ENCODE results near the gene OSR1.
"Not testable (repeated sequence)": the region's sequence is repeated elsewhere in the genome, so short reads cannot be mapped to it uniquely, and the experiment has no call there.

Gene OSR1

DNA sequence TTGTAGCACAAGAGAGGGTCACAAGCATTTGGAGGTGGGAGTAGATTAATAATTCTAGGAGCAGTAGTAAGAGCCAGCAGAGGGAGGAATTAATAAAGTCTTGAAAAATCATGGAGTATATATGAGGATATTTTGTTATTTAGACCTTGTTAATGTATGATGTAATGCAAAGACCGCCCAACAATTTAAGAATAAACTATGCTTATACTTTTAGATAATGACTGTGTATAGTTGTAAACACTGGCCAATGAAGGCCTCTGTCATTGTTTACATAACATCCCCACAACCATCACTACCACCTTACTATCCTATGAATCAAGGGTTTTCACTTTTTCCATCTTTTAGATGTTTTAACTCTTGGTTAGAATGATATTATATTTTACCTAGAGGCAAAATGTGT, 37.6 kb downstream of the OSR1 start:
- Histone ChIP-seq H3K9ac (ENCODE audit: low read depth, low read length) (no peak overlapping the region), H3K9me3 (ENCODE audit: control insufficient read depth, insufficient read depth, low read length) (no peaks in the 10 kb centered on the region), H3K4me3 (ENCODE audit: low read depth, low read length) (no peak overlapping the region), H3K36me3 (ENCODE audit: control insufficient read depth, insufficient read depth, low read length) (no peaks in the 10 kb centered on the region), H3K27me3 (ENCODE audit: control insufficient read depth, insufficient read depth, low read length) (no peaks in the 10 kb centered on the region), H3K4me1 (ENCODE audit: control insufficient read depth, insufficient read depth, low read length) (no peaks in the 10 kb centered on the region)

DNA sequence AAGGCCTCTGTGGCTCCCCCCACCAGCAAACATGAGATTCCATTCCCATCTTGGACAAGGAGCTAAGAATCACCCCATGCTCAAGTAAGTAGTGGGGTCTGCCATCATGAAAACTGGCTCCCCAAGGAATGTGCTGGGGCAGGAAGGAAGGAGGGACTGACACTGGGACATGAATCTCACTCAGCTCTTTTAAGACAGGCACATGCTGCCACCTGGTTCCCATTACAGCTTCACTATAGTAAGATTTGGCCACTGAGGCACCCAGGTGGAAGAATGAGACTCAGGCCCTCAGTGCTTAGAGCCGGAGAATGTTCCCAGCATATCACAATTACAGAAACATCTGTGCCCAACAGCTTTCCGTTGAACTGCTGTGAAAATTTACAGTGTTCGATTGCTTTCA, 38.7 kb downstream of the OSR1 start:
- Histone ChIP-seq H3K36me3 (ENCODE audit: control insufficient read depth, insufficient read depth, low read length) (no peaks in the 10 kb centered on the region), H3K27me3 (ENCODE audit: control insufficient read depth, insufficient read depth, low read length) (no peaks in the 10 kb centered on the region), H3K9ac (ENCODE audit: low read depth, low read length) (no peak overlapping the region), H3K4me3 (ENCODE audit: low read depth, low read length) (no peak overlapping the region), H3K9me3 (ENCODE audit: control insufficient read depth, insufficient read depth, low read length) (no peaks in the 10 kb centered on the region), H3K4me1 (ENCODE audit: control insufficient read depth, insufficient read depth, low read length) (no peaks in the 10 kb centered on the region)

DNA sequence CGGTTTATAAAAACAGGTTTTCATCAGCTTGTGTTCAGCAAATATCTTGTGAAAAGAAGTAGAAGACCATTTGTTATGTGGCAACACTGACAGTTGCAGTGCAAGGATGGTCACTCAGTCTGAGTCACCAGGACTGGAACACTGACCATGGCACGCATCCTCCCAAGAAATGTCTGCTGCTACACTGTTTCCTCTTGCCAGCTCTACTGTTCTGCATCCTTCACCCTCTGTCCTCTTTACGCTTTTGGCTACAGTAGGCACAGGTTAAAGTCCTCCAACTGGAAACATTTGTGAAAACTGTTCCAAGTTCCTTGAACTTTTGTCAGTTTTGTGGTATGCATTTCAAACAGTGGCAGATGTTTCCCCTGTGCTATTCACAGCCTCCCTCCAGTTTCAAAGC, 39.4 kb downstream of the OSR1 start:
- H3K9me3 ChIP-seq (ENCODE audit: control insufficient read depth, insufficient read depth, low read length) = no peaks in the 10 kb centered on the region
- H3K27me3 ChIP-seq (ENCODE audit: control insufficient read depth, insufficient read depth, low read length) = no peaks in the 10 kb centered on the region
- H3K36me3 ChIP-seq (ENCODE audit: control insufficient read depth, insufficient read depth, low read length) = no peaks in the 10 kb centered on the region
- no peak overlapping the region for H3K9ac ChIP-seq (ENCODE audit: low read depth, low read length)
- H3K4me3 ChIP-seq (ENCODE audit: low read depth, low read length) = no peak overlapping the region
- no peaks in the 10 kb centered on the region for H3K4me1 ChIP-seq (ENCODE audit: control insufficient read depth, insufficient read depth, low read length)

DNA sequence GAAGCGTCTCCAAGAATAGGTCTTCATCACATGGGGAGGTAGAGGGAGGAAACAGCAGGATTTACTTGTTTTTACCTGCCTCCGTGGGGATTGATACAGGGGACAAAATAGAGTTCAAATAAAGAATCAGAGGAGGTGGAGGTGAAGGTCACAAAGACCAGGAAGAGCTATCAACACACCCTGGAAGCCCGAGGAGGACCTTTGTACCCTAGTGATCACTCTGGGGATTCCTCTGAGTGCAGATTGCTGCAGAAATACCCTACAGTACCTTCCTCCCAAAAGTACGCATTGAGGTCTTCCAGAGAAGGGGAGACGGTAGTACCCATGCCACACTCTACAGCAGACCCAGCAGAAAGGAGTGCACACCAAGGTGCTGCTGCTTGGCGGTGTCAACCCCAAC, 44.9 kb downstream of the OSR1 start:
- Histone ChIP-seq H3K4me3 (ENCODE audit: low read depth, low read length) (no peak overlapping the region), H3K9me3 (ENCODE audit: control insufficient read depth, insufficient read depth, low read length) (no peaks in the 10 kb centered on the region), H3K36me3 (ENCODE audit: control insufficient read depth, insufficient read depth, low read length) (no peaks in the 10 kb centered on the region), H3K27me3 (ENCODE audit: control insufficient read depth, insufficient read depth, low read length) (no peaks in the 10 kb centered on the region), H3K4me1 (ENCODE audit: control insufficient read depth, insufficient read depth, low read length) (no peaks in the 10 kb centered on the region), H3K9ac (ENCODE audit: low read depth, low read length) (no peak overlapping the region)

DNA sequence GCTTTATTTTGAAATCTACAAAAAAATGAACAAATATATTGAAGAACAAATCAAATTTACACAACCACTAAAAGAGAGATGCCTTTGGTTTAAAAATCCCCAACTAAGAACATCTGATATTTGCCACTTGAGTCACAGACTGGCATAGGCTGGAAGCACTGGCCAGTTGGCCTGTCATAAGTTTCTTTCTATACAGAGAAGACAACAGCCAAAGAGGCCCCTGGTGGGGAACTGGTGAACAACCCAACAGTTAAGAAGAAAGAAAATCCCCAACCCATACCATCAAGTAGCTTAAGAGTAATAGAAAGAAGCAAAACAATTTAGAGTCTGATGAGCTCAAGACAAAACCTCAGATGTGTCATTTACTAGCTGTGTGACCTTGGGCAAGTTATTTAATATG, 45.5 kb downstream of the OSR1 start:
- H3K27me3 ChIP-seq (ENCODE audit: control insufficient read depth, insufficient read depth, low read length) = no peaks in the 10 kb centered on the region
- no peak overlapping the region for H3K9ac ChIP-seq (ENCODE audit: low read depth, low read length)
- H3K36me3 ChIP-seq (ENCODE audit: control insufficient read depth, insufficient read depth, low read length) = no peaks in the 10 kb centered on the region
- no peaks in the 10 kb centered on the region for H3K4me1 ChIP-seq (ENCODE audit: control insufficient read depth, insufficient read depth, low read length)
- H3K9me3 ChIP-seq (ENCODE audit: control insufficient read depth, insufficient read depth, low read length) = no peaks in the 10 kb centered on the region
- no peak overlapping the region for H3K4me3 ChIP-seq (ENCODE audit: low read depth, low read length)

DNA sequence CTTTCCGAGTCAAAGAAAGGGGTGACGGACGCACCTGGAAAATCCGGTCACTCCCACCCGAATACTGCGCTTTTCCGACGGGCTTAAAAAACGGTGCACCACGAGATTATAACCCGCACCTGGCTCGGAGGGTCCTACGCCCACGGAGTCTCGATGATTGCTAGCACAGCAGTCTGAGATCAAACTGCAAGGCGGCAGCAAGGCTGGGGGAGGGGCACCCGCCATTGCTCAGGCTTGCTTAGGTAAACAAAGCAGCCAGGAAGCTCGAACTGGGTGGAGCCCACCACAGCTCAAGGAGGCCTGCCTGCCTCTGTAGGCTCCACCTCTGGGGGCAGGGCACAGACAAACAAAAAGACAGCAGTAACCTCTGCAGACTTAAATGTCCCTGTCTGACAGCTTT, 52.4 kb downstream of the OSR1 start:
- H3K27me3 ChIP-seq (ENCODE audit: control insufficient read depth, insufficient read depth, low read length); H3K36me3 ChIP-seq (ENCODE audit: control insufficient read depth, insufficient read depth, low read length); H3K9ac ChIP-seq (ENCODE audit: low read depth, low read length); H3K9me3 ChIP-seq (ENCODE audit: control insufficient read depth, insufficient read depth, low read length); H3K4me1 ChIP-seq (ENCODE audit: control insufficient read depth, insufficient read depth, low read length): not testable (repeated sequence)
- H3K4me3 ChIP-seq (ENCODE audit: low read depth, low read length) = peak overlapping the region; percentile 20

DNA sequence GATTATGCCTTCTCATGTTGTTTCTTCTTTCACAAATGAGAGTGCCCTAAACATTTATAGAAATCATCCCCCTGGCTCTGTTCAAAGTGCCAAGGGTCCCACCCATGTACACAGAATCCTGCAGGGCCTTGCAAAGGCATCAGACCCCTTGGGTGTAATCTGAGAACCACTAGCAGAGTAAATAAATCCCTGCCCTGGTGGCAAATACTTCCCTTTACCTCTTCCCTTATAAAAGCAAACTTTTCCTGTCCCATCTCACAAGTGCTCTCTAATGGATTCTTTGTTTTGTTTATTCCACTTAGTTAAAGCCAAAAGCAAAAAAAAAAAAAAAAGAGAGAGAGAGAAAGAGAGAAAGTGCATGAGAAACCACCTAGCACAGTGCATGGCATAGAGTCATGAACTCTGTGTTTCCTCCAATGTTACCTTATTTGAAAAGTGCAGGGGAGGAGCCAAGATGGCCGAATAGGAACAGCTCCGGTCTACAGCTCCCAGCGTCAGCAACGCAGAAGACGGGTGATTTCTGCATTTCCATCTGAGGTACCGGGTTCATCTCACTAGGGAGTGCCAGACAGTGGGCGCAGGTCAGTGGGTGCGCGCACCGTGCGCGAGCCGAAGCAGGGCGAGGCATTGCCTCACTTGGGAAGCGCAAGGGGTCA, 52.9 kb downstream of the OSR1 start:
- H3K4me1 ChIP-seq (ENCODE audit: control insufficient read depth, insufficient read depth, low read length); H3K9ac ChIP-seq (ENCODE audit: low read depth, low read length); H3K9me3 ChIP-seq (ENCODE audit: control insufficient read depth, insufficient read depth, low read length); H3K27me3 ChIP-seq (ENCODE audit: control insufficient read depth, insufficient read depth, low read length); H3K36me3 ChIP-seq (ENCODE audit: control insufficient read depth, insufficient read depth, low read length): not testable (repeated sequence)
- H3K4me3 ChIP-seq (ENCODE audit: low read depth, low read length) = peak overlapping the region; percentile 20

DNA sequence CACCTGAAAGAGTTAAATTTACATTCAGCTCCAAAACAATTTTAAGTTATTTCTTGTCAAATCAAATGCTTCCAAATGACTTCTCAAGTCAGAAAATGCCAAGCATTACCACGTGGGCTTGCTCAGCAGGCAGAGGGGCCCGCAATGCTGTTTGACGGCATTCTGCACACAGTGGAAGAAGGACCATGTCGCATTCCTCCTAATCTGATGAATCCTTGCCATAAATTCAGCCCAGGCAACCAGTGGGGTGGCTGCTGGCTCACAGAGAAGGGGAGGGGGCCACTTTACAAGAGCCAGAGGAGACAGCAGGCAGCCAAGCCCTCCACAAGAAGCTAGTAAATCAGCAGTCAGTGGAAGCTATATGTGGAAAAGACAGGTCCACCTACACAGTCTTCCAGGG, 56.7 kb downstream of the OSR1 start:
- no peak overlapping the region for H3K4me3 ChIP-seq (ENCODE audit: low read depth, low read length)
- H3K27me3 ChIP-seq (ENCODE audit: control insufficient read depth, insufficient read depth, low read length) = no peaks in the 10 kb centered on the region
- no peaks in the 10 kb centered on the region for H3K9me3 ChIP-seq (ENCODE audit: control insufficient read depth, insufficient read depth, low read length)
- no peaks in the 10 kb centered on the region for H3K4me1 ChIP-seq (ENCODE audit: control insufficient read depth, insufficient read depth, low read length)
- H3K9ac ChIP-seq (ENCODE audit: low read depth, low read length) = no peak overlapping the region
- H3K36me3 ChIP-seq (ENCODE audit: control insufficient read depth, insufficient read depth, low read length) = no peaks in the 10 kb centered on the region
